PC-9 (cell line): ENCODE data around the gene SARS1.
"Not testable (repeated sequence)": the region's sequence is repeated elsewhere in the genome, so short reads cannot be mapped to it uniquely, and the experiment has no call there.

Source experiments
- EZH2 ChIP-seq: fragments of 200-600 bp; sonication (generic); IDR thresholded peaks from 2 replicates; pipeline ENCODE4 v1.8.0; 2017; ENCODE audit warnings: antibody characterized with exemption, low read depth
- TF ChIP-seq, protein P1 (sequence below): fragments of 200-600 bp; sonication (generic); conservative IDR thresholded peaks from 2 replicates; pipeline ENCODE4 v1.6.1; 2017; ENCODE audit warnings: mixed run types, antibody characterized with exemption, mild to moderate bottlenecking, moderate library complexity

DNA sequence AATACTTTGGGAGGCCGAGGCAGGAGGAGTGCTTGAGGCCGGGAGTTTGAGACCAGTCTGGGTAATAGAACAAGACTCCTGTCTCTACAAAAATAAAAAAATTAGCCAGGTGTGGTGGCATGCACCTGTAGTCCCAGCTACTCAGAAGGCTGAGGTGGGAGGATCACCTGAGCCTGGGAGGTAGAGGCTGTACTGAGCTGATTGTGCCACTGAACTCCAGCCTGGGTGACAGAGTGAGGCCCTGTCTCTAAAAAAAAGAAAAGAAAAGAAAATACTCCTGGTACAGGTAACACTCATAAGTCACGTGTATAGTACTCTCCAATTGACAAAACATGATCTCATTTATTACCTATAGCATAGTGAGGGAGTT lies 33.0 kb upstream of the SARS1 start:
- not testable (repeated sequence) for TF ChIP-seq EZH2
- TF ChIP-seq, protein P1, sequence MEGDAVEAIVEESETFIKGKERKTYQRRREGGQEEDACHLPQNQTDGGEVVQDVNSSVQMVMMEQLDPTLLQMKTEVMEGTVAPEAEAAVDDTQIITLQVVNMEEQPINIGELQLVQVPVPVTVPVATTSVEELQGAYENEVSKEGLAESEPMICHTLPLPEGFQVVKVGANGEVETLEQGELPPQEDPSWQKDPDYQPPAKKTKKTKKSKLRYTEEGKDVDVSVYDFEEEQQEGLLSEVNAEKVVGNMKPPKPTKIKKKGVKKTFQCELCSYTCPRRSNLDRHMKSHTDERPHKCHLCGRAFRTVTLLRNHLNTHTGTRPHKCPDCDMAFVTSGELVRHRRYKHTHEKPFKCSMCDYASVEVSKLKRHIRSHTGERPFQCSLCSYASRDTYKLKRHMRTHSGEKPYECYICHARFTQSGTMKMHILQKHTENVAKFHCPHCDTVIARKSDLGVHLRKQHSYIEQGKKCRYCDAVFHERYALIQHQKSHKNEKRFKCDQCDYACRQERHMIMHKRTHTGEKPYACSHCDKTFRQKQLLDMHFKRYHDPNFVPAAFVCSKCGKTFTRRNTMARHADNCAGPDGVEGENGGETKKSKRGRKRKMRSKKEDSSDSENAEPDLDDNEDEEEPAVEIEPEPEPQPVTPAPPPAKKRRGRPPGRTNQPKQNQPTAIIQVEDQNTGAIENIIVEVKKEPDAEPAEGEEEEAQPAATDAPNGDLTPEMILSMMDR: not testable (repeated sequence)
